ENCODE data around the gene NREP.
"Not testable (repeated sequence)": the region's sequence is repeated elsewhere in the genome, so short reads cannot be mapped to it uniquely, and the experiment has no call there.

Gene NREP

GRCh38 chr5:111738118-111738517 is 18.9 kb downstream of the NREP start:
- no peak for DNase-seq (ENCODE audit: low spot score)

DNA sequence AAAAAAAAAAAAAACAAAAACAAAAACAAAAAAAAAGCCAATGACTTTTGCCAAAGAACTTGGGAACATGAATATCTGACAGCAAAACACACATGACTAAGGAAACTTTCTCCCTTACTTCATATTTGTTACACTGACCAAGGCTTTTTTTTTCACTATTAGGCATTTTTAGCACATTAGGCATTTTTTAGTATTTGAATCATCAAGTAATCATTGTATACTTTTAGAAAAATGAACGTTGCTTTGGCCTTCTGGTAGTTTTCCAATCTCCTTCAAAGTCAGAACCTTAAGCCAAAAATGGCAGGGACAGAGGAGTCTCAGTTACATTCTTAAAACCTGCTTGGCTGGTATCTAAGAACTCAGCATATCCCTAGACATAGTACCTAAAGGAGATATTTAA is 19.3 kb downstream of the NREP start:
- no peak for DNase-seq (ENCODE audit: low spot score)

DNA sequence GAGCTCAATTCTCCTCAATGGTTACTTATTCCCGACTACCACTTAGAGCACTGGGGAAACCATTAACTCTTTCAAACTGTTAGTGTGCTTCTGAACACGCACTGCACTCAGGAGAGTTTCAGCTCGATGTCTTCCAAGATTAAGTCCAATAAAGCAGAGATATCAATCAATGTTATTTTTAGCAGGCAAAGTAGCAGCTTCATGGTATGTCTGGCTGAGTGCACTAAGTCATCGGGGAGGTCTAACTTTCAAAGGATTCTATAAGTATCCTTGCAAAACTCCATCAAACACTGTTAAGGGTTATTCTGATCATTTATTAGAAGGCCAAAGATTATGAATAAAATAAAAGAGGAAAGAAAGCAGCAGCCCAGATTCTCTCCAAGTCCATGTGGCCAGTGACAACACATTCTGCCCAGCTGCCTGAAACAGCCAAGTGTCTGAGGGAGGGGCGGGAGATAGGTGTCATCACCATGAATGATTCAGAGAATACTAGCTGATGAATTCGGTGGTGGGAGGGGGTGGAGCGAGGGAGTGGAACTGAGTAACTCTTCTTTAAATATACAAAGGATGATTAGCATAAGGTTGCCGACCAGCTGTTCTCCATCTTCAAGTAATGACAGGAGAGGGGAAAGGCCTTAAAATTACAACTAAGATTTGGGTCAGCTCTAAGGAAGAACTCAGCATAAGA is 21.3 kb downstream of the NREP start:
- no peak for DNase-seq (ENCODE audit: low spot score)

DNA sequence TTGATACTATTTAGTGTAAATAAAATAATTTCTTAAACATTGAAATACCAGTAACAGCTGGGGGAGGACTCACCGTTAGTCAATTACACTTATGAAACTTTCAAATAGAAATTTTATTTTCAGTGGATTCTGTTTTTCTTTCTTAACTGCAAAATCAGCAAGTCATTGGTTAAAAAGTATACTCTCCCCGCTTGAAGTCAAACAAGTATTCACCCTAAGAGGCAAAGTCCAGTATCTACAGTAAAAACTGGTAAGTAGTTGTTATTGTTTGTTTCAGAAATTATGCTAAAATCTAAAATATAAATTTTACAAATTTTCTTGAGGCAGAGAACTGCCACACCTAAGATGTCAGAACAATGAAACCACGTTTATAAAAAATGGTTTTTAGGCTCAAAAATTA is 22.4 kb downstream of the NREP start:
- DNase-seq (ENCODE audit: low spot score) = no peak

DNA sequence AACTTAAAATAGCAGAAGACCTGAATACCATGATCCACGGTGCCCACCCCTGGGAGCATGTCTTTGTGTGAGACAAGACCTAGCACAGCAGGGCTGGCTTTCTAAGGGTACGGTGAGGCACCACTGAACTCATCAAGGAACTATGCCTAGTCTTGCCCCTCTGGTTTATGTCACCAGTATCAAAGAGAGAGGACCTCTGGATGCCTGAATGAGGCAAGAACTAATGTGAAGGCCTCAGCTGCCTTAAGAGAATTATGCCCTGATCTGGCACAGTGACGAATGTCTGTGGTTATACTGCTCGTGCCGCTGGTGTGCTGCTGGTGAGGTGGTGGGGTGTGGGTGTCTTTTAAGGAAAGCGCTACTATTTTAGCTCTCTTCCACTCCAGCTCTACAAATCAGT is 23.0 kb downstream of the NREP start:
- DNase-seq (ENCODE audit: low spot score) = no peak

- no peak for DNase-seq (ENCODE audit: low spot score)
Observed at GRCh38 chr5:111733571-111733970, 23.4 kb downstream of the NREP start.

DNA sequence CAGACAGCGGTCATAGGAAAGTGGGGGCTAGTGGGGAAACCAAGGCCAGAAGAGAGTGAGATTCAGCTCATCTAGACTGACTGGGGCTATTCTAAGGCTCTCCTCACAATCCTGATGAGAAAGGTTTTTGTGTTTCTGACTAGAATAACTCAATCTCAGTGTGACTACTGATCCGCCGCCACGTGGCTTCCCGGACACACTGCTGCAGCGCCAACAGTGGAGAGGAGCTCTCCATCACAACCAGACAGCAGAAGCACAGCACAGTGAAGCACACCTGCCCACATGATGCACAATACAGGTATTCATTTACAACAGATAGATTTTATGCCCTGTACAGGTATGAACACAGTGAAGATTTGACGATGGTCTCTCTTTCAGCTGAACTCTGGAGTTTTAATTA is 25.4 kb downstream of the NREP start:
- no peak for DNase-seq (ENCODE audit: low spot score)

DNA sequence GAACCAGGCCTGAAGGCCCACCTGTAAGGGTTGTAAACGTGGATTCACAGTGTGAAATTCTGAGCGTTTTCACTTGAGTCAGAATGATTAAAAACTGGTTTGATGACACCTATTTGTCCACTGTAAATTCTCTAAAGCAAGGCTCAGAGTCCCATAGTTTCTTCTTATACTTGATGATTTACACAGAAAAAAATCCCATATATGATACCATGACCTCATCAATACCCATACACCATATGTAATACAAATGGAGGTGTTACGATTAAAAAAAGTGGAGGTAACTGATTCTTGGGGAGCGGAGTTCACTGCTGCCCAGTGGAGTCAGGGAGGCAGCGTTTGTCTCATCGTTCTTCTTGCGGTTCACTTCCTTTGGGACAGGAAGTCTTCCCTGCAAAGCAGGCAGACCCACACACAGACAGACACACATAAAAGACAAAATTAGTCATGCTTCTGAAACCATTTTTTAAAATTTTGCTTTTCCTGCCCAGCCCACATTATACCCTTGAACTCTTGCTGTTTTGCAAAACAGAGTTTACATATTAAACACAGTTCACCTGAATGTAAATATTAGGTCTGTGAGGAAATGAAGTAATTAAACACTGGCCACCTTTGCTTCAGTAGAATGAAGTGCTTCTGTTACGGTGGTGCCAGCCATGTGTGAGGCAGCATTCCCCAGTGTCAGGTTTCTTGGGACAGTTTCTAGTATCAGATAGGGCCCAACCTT is 26.2 kb downstream of the NREP start:
- DNase-seq (ENCODE audit: low spot score) = no peak

- DNase-seq (ENCODE audit: low spot score) = no peak
Observed at GRCh38 chr5:111728941-111729340, 28.1 kb downstream of the NREP start.

- no peak for DNase-seq (ENCODE audit: low spot score)
Observed at GRCh38 chr5:111726986-111727385, 30.0 kb downstream of the NREP start.

- DNase-seq (ENCODE audit: low spot score) = no peak
Observed at GRCh38 chr5:111722140-111722539, 34.9 kb downstream of the NREP start.

DNA sequence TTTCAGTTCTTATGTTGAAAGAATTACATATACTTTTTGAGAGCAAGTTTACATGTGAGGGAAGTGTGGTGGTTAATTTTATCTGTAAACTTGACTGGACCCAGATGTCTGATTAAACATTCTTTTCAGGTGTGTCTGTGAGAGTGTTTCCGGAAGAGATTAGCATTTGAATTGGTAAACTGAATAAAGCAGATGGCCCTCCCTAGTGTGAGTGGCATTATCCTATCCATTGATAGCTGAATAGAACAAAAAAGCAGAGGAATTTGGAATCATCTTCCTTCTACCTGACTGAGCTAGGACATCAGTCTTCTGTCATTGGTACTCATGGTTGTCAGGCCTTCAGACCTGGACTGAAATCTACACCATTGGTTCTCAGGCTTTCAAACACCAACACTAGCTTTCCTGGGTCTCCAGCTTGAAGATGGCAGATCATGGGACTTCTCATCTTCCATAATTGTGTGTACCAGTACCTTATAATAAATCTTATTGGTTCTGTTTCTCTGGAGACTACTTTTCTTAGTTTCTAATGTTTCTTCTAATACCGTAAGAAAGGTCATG is 36.6 kb downstream of the NREP start:
- no peak for DNase-seq (ENCODE audit: low spot score)

- no peak for DNase-seq (ENCODE audit: low spot score)
Observed at GRCh38 chr5:111719773-111720172, 37.2 kb downstream of the NREP start.

DNA sequence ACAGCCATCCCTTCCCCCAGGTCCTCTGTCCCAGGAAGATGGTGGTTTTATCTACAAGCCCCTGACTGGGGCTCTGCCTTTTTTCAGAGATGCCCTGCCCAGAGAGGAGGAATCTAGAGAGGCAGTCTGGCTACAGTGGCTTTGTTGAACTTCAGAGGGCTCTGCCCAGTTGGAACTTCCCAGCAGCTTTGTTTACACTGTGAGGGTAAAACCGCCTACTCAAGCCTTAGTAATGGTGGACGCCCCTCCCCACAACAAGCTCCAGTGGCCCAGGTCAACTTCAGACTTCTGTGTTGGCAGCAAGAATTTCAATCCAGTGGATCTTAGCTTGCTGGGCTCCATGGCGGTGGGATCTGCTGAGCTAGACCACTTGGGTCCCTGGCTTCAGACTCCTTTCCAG is 40.2 kb downstream of the NREP start:
- not testable (repeated sequence) for DNase-seq (ENCODE audit: low spot score)

- no peak for DNase-seq (ENCODE audit: low spot score)
Observed at GRCh38 chr5:111707630-111708164, 49.3 kb downstream of the NREP start.

DNA sequence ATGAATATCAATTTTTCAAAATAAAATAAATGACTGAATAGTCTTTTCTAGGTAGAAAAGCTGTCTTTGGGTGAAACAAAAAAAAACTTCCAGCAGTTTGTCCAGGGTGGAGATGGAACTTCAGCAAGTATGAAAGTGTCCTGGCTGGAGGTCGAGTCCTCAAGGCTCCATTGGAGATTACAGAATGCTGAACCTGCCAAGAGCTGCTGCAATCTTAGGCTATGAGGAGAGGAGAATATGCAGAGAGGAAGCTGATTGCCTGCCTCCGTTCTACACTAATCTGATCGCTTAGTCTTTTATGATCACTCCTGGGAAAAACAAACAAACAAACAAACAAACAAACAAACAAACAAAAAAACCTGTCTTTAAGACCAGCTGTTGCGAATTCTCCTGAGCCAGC is 50.6 kb downstream of the NREP start:
- DNase-seq (ENCODE audit: low spot score) = no peak

DNA sequence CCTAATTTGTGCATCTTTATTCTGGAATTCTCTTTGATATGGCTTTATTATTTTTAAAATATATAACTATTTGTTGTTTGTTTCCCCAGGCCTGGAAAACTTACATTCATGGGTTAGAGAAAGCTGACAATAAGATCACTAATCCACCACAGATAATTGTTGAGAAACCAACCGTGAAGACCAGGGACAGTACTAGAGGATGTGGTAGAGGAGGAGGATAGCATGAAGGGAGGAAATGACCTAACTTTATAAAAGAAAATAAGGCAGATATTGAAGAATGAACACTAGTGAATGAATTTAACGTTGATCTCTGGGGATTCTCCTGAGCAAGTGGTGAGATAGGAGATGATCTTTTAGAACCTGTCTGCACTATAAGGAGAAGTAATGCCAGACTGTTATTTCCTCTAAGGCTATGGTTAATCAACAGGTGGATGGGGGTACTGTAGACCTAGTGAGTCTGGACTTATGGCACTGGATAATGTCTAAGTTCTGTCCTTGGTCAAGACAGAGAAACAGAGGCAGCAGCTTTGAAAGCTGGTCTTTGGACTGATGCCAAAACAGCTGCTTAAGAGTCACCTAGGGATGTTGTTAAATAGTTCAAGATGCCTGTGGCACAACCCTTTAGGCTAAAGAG is 52.4 kb downstream of the NREP start:
- DNase-seq (ENCODE audit: low spot score) = no peak

- DNase-seq (ENCODE audit: low spot score) = no peak
Observed at GRCh38 chr5:111703662-111704061, 53.3 kb downstream of the NREP start.

DNA sequence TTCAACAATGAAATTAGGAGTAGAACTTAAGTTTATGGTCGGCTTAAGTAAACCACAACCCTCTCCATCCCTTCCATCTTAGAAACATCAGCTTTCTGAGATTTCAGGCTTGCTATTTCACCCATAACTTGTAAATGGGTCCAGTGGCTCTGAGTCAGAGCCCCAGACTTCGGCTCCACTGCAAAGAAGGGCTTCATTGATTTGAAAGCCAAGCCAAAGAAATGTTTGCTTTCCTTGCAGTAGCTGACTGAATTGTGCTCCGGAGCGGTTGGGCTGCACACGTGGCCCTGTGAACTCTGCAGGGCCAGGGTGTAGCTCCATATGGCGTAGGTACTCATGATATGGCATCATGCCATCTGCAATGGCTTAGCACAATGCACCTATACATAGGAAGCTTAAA is 57.0 kb downstream of the NREP start:
- no peak for DNase-seq (ENCODE audit: low spot score)

DNA sequence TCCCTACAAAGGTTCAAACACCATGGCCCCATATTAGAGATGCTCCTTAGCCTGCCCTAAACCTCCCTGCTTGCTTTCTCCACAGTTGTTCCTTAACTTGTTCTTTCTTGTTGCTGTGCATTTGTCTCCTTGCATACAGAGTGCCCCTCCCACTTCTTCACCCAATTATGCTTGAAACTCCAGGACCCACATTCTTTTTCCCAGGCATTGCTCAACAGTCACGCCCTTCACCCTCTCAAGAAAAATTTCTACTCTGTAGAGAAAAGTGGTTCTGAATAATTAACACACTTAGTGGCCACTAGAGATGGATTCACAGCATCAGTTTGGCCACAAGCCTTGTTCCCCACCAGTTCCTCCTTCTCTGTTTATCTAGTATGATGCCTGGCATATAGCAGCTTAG is 57.7 kb downstream of the NREP start:
- DNase-seq (ENCODE audit: low spot score) = no peak

DNA sequence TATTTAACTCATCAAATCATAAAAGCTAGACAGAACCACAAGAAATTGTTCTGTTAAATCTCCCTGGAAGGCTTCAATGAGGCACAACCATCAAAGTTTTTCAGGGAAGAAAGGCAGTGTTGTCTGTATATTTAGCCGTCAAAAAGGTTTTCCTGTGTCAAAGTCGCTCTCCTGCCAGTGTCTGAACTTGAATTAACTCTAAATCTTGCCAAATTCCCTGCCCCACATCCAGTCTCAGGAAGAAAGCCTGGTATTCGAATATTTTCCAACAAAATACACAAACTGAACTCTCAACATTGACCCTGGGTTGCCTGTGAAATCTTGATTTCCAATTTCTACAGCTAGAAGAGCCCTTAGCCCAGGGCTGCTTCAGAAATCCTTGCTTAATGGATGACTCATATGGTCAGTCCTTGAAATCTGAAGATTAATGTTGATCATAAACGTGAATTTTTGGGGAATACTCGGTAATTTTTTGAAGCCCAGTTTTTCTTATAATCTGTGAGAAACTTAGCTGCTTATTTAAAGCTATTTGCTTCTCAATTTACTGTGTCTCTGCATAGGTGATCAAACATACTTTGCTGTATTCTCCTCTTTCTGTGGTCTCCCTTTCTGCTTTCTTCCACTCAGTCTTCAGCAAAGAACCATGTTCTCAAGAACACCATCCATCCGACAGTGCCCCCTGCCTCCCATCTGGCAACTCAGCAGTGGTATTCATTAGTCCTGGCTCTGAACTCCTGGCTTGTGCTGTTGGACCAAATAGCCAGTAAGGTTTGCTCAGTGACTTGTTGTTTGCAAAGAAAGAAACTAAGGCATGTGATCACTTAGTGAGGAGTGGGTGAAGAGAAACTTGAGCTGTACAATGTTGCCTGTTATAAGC is 58.9 kb downstream of the NREP start:
- DNase-seq (ENCODE audit: low spot score) = no peak

- no peak for DNase-seq (ENCODE audit: low spot score)
Observed at GRCh38 chr5:111697215-111697614, 59.8 kb downstream of the NREP start.
